Heart left ventricle (tissue), 16 donors: ENCODE measurements around the gene RFTN2. TPM values are rescaled to one million over a fixed set of nuclear protein-coding genes. Genes with fewer than 3 reads are reported as not detected.
A peak's percentile ranks its signal among the peaks of the same experiment; 100 is the strongest.

ENCODE experiments used
- ATAC-seq, 4 donors: fragments of 200-7000 bp; cut with Tn5 transposase; one replicate each; pipeline ENCODE4 v1.9.1; 2020 to 2022; ENCODE audit warnings: moderate library complexity in 4 of 4, mild to moderate bottlenecking in 3 of 4, moderate number of reproducible peaks in 1 of 4
- DNase-seq, 5 donors: peaks; one replicate each; pipeline ENCODE4 v3.0.0-alpha.2; 2020
- H3K27ac ChIP-seq, 12 donors: fragments of 200-600 bp; sonication (generic) in 4 of 12; one replicate each; pipeline versions ENCODE4 v1.5.0 to v1.8.0; 2016 to 2022; ENCODE audit warnings: mild to moderate bottlenecking in 2 of 12
- H3K27me3 ChIP-seq, 9 donors: fragments of 200-600 bp; sonication (generic) in 2 of 9; one replicate each; pipeline versions ENCODE4 v1.5.1 to v1.8.0; 2016 to 2022; ENCODE audit warnings: mild to moderate bottlenecking in 3 of 9
- H3K36me3 ChIP-seq, 9 donors: fragments of 200-600 bp; sonication (generic) in 2 of 9; one replicate each; pipeline versions ENCODE4 v1.5.0 to v1.8.0; 2018 to 2022; ENCODE audit warnings: mild to moderate bottlenecking in 2 of 9
- H3K4me1 ChIP-seq, 12 donors: fragments of 200-600 bp; sonication (generic) in 4 of 12; one replicate each; pipeline versions ENCODE4 v1.5.0 to v1.8.0; 2016 to 2022; ENCODE audit warnings: mild to moderate bottlenecking in 3 of 12
- H3K4me3 ChIP-seq, 12 donors: fragments of 200-600 bp; sonication (generic) in 4 of 12; one replicate each; pipeline versions ENCODE4 v1.5.0 to v1.8.0; 2017 to 2022; ENCODE audit warnings: mild to moderate bottlenecking in 9 of 12, moderate library complexity in 4 of 12
- H3K9me3 ChIP-seq, 12 donors: fragments of 200-600 bp; sonication (generic) in 4 of 12; one replicate each; pipeline versions ENCODE4 v1.5.0 to v1.8.0; 2016 to 2022; ENCODE audit warnings: mild to moderate bottlenecking in 1 of 12
- CTCF ChIP-seq, 12 donors: fragments of 200-600 bp; sonication (generic) in 4 of 12; IDR thresholded peaks; one replicate each; pipeline versions ENCODE4 v1.5.0 to v1.8.0; 2018 to 2022; ENCODE audit warnings: antibody characterized with exemption in 12 of 12, mild to moderate bottlenecking in 5 of 12
- POLR2A ChIP-seq, 2 donors: fragments of 450-650 bp; IDR thresholded peaks; one replicate each; pipeline ENCODE4 v1.6.1; 2017; ENCODE audit warnings: antibody characterized with exemption in 2 of 2, mild to moderate bottlenecking in 2 of 2, moderate library complexity in 2 of 2
- WGBS, 4 donors: extraction: QIAGEN DNeasy Blood & Tissue Kit in 2 of 4; methylation state at CpG; one replicate each; pipeline versions ENCODE4 v1.1.5 to v1.1.7; 2013 to 2018; 5-methylcytosine and 5-hydroxymethylcytosine counted together
- intact Hi-C, 10 donors: fragments of 100-400 bp; cut with DNase I; formaldehyde crosslinking; loops; one replicate each; pipeline versions ENCODE4 v1.11.1 to v1.14.2; 2022
- polyA plus RNA-seq, 2 donors: library from polyadenylated mRNA; stranded (reverse); fragments of 200-250 nt; gene quantifications; one replicate each; pipeline ENCODE4 v1.2.3, GENCODE V29; 2013
- total RNA-seq, 9 donors: library from RNA; depleted of rRNA in 2 of 9; stranded (reverse); fragments of >200 nt in 2 of 9; fragmentation: NEBNext Ultra II Directional in 3 of 9; extraction: Animal tissue kit (Norgen Biotek cat#: 25700) in 3 of 9; gene quantifications; one replicate each; pipeline versions ENCODE4 v1.1.0 to v1.2.4, GENCODE V29; 2016 to 2023
- donor health status: ischemic (EF 13 %, LVEDD 7.1; RV severe dilation, severe dysfunction).
- donor health status: healthy with polysubstance abuse.
- donor health status: DM: no; HTN: yes; CAD: no.
- donor health status: DM: no; HTN: no; CAD: no.
- donor health status: ischemic (EF 25% LVEDD 6.9; RV normal size, moderate dysfunction).
- donor health status: ischemic (EF 25% LVEDD 5.7; RV mildly dilated, moderate dysfunction).
- donor health status: healthy.
- donor health status: DM: yes; HTN: yes; CAD: no.
- donor health status: ischemic (EF 35%, LVEDD 5.7; RV mildly dilated, moderate dysfunction).
- donor health status: nonischemic (EF 11% LVEDD 7.7; RV severe dilation, severe dysfunction).
- donor health status: DM: yes; HTN: yes; CAD: no.
- donor health status: PGD.
- donor health status: ischemic (EF 29% LVEDD 5.4; RV normal size, mild dysfunction).
- donor health status: nonischemic (EF 23%, LVEDD 6.1; RV moderate dilation, normal function).

Gene RFTN2
- total and polyA plus RNA-seq, 11 donors = 1.1 to 10.1 (median 5.0) TPM

GRCh38 chr2:197677483-197677882 lies 2.1 kb upstream of the RFTN2 start:
- Histone ChIP-seq H3K27me3 (peaks cover 0 to 3% (median 0%) of the 10 kb centered on the region in 9 donors), H3K36me3 (no peaks in the 10 kb centered on the region), H3K4me3 (no peak overlapping the region), H3K27ac (no peak overlapping the region), H3K9me3 (no peaks in the 10 kb centered on the region), H3K4me1 (peaks cover 0 to 22% (median 7%) of the 10 kb centered on the region in 12 donors)
- DNase-seq (no peak), ATAC-seq (peak in 1 of 4 donors; percentile 49)
- intact Hi-C loops = no loop called here
- TF ChIP-seq CTCF (IDR thresholded peaks at IDR 0.05) (no peak), POLR2A (IDR thresholded peaks at IDR 0.05) (no peak)
- WGBS, 4 donors = 40 to 56% (median 48%) methylated on average over 2 of the region's 2 CpGs

GRCh38 chr2:197677056-197677455 lies 1.7 kb upstream of the RFTN2 start:
- Histone ChIP-seq H3K4me3 (no peak overlapping the region), H3K36me3 (no peaks in the 10 kb centered on the region), H3K27me3 (peaks cover 0 to 3% (median 0%) of the 10 kb centered on the region in 9 donors), H3K9me3 (no peaks in the 10 kb centered on the region), H3K4me1 (peaks cover 0 to 27% (median 7%) of the 10 kb centered on the region in 12 donors), H3K27ac (peak overlapping the region in 2 of 12 donors; percentile 69 to 80)
- intact Hi-C loops = no loop called here
- DNase-seq = no peak
- no peak for TF ChIP-seq CTCF (IDR thresholded peaks at IDR 0.05)
- TF ChIP-seq POLR2A (IDR thresholded peaks at IDR 0.05) = no peak
- ATAC-seq = no peak
- WGBS, 4 donors = 39 to 56% (median 42%) methylated on average over 3 of the region's 3 CpGs

GRCh38 chr2:197675711-197676188 lies 363 bp upstream of the RFTN2 start:
- H3K27me3 ChIP-seq = peaks cover 0 to 3% (median 0%) of the 10 kb centered on the region in 9 donors
- DNase-seq (peak in 3 of 5 donors; percentile 14 to 29 (median 22)), ATAC-seq (peak; percentile 53 to 87 (median 68))
- peak overlapping the region; percentile 63 to 81 (median 71) for H3K27ac ChIP-seq
- intact Hi-C loops = no loop called here
- TF ChIP-seq CTCF (IDR thresholded peaks at IDR 0.05) = no peak
- no peak for TF ChIP-seq POLR2A (IDR thresholded peaks at IDR 0.05)
- peak overlapping the region; percentile 15 to 60 (median 48) for H3K4me3 ChIP-seq
- H3K4me1 ChIP-seq = peaks cover 0 to 27% (median 7%) of the 10 kb centered on the region in 12 donors
- no peaks in the 10 kb centered on the region for H3K9me3 ChIP-seq
- no peaks in the 10 kb centered on the region for H3K36me3 ChIP-seq
- WGBS, 4 donors = 12 to 23% (median 19%) methylated on average over 6 of the region's 6 CpGs

GRCh38 chr2:197674591-197674990 lies 796 bp downstream of the RFTN2 start:
- no peak for TF ChIP-seq CTCF (IDR thresholded peaks at IDR 0.05)
- TF ChIP-seq POLR2A (IDR thresholded peaks at IDR 0.05) = no peak
- intact Hi-C loops = no loop called here
- WGBS, 4 donors = 28 to 39% (median 34%) methylated on average over 3 of the region's 3 CpGs

More at GRCh38 chr2:197674591-197674990, 796 bp downstream of the RFTN2 start:
- ATAC-seq (peak; percentile 43 to 69 (median 61)), DNase-seq (no peak)
- no peaks in the 10 kb centered on the region for H3K36me3 ChIP-seq
- peaks cover 0 to 3% (median 0%) of the 10 kb centered on the region in 9 donors for H3K27me3 ChIP-seq
- H3K4me1 ChIP-seq = peaks cover 0 to 27% (median 7%) of the 10 kb centered on the region in 12 donors
- H3K9me3 ChIP-seq = peaks cover 0 to 6% (median 0%) of the 10 kb centered on the region in 12 donors
- peak overlapping the region; percentile 33 to 81 (median 71) for H3K27ac ChIP-seq
- peak overlapping the region; percentile 15 to 60 (median 48) for H3K4me3 ChIP-seq
